ENCODE data around the gene GTF2A1L. TPM values are rescaled to one million over a fixed set of nuclear protein-coding genes. Genes with fewer than 3 reads are reported as not detected.
"Not testable (repeated sequence)": the region's sequence is repeated elsewhere in the genome, so short reads cannot be mapped to it uniquely, and the experiment has no call there.

GTF2A1L gene, protein sequence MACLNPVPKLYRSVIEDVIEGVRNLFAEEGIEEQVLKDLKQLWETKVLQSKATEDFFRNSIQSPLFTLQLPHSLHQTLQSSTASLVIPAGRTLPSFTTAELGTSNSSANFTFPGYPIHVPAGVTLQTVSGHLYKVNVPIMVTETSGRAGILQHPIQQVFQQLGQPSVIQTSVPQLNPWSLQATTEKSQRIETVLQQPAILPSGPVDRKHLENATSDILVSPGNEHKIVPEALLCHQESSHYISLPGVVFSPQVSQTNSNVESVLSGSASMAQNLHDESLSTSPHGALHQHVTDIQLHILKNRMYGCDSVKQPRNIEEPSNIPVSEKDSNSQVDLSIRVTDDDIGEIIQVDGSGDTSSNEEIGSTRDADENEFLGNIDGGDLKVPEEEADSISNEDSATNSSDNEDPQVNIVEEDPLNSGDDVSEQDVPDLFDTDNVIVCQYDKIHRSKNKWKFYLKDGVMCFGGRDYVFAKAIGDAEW
- total RNA-seq: not detected

DNA sequence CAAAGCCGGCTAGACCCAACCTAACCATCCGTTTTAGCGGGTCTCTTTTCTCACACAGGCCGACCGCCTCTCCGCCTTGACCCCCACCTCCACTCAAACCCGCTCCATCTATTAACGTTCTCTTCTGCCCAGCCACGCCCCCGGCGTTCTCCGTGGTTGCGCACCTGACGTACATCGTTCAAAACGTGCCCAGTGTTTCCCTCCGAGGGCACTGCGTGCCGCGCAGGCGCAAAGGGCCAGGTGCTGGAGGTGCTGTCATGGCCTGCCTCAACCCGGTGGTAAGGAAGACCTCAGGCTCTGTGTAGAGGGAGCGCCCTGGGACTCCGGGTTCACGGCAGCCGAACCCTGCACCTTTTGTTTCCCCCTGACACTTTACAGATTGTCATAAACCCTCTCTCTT is at the start of gene GTF2A1L:
GTF2A1L (plus strand) TSS at position 239 of the 400 bp plus-strand sequence; CDS start at position 258, 19 bp downstream.
- ATAC-seq: no peak
- DNase-seq (ENCODE audit: low spot score): no peak

DNA sequence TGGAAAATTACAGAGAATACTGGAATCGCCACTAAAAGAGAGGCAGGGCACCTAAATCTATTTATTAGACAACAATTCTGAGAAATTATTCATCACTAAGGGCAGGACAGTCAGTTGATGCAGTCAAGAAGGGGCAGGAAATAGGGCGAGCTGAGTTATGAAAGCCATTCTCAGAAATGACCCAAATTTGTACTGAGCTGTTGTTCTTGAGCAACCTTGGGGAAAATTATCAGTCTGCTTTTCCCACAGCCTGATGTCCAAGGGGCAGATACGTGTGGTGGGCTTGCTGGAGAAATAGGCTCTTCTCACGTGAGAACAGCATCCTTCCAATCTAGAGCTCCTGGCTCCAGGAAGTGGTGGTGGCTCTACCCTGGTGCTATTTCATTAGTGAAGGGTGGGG is 49.1 kb upstream of the GTF2A1L start:
- no peak for ATAC-seq
- no peak for DNase-seq (ENCODE audit: low spot score)

DNA sequence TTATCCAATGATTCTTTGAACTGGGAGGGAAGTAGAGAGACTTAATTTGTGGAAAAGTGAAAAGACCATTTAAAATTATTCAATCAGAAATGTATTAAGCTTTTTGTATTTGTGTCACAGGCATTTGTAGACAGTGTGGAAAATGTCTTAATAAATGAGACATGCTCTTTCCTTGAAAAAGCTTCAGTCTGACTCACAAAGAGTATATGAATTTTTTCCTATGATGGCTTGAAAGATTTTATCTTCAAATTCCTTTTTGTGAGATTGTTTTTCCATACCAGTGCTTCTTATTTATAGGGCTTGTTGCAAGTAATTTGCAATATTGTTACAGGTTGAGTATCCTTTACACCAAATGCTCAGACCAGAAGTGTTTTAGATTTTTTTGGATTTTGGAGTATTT is 48.2 kb upstream of the GTF2A1L start:
- ATAC-seq: no peak
- no peak for DNase-seq (ENCODE audit: low spot score)

DNA sequence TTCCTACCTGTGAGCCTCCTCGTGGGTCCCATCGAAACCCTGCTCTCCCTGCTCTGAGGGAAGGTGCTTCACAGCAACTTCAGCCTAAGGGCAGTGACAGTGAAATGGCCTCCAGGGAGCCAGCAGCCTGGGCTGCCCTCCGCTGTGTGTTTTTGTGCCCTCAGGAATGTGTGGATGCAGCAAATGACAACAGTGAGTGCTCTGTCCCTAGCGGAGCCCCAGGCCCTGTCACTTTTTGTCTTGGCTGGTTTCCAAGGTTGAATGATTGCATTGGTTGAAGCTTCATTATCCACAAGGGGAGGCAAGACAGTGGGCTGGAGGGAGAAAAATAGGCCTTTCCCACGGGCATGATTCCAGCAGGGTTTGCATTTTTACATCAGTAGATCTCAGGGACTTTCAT is 44.8 kb upstream of the GTF2A1L start:
- DNase-seq (ENCODE audit: low spot score): no peak
- no peak for ATAC-seq

DNA sequence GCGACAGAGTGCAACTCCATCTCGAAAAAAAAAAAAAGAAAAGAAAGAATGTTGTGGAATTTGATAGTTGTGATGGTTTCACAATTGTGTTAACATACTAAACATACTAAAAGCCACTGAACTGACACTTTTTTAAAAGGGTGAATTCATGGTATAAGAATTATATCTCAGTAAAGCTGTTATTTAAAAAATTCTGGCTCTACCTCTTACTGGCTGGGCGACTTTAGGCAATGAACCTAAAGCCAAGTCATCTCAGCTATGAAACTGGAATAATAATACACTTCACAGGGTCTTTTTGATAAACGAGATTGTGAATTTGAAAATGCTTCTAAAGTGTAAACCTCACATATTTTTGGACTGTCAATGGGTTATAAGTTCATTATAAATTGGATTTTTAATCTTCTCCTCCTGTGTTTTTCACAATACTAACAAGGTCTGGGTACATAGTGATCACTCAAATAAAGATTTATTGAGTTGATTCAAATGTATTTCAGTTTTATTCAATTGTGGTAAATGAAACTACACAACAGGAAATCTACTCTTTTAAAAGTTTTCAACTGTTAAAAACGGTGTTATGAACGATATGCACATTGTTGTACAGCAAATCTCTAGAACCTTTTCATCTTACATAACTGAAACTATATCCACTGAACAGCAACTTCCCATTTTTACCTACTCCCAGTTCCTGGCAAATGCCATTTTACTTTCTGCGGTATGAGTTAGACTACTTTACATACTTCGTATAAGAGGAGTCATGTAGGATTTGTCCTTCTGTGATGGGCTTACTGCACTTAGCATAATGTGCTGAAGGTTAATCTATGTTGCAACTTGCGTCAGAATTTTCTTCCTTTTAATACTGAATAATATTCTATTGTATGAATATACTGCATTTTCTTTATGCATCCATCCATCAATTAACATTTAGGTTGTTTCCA is 43.0 kb upstream of the GTF2A1L start:
- no peak for ATAC-seq
- no peak for DNase-seq (ENCODE audit: low spot score)

DNA sequence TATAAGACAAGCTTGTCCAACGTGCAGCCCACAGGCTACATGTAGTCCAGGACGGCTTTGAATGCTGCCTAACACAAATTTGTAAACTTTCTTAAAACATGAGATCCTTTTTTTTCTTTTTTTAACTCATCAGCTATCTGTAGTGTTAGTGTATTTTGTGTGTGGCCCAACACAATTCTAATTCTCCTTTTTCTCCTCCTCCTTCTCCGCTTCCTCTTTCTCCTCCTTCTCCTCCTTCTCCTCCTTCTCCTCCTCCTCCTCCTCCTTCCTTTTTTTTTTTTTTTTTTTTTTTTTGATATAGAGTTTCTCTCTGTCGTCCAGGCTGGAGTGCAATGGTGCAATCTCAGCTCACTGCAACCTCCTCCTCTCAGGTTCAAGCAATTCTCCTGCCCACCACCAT is 39.3 kb upstream of the GTF2A1L start:
- DNase-seq (ENCODE audit: low spot score) (no peak), ATAC-seq (no peak)

DNA sequence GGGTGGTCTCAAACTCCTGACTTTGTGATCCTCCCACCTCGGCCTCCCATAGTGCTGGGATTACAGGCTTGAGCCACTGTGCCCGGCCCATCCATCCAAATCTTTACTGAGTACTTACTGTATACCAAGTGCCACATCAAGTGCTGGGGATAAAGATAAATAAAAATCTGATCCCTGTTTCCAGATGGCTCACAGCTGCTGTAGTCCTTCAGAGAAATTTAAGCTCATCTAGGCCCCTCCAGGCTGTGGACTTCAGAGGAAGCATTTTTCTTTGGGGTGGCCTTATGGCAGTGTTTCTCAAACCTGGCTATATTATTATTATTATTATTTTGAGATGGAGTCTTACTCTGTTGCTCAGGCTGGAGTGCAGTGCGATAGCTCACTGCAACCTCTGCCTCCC is 33.7 kb upstream of the GTF2A1L start:
- DNase-seq (ENCODE audit: low spot score): no peak
- ATAC-seq: no peak

DNA sequence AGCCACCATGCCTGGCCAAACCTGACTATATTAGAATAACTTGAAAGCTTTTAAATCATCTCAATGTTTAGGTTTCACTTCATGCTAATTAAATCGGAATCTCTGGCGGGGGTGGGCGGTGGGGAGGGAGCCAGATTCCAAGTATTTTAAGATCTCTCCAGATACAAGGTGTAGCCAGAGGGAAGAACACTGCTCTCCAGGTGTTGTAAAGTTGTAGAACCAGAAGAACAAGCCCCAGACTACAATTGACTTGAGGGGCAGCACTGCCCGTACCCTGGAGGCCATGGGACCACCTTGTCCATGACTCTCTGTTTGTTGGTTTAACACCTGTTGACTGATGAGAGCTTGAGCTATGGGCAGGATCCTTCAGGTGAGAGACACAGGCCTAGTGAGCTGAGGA is 33.1 kb upstream of the GTF2A1L start:
- DNase-seq (ENCODE audit: low spot score) (no peak), ATAC-seq (no peak)

DNA sequence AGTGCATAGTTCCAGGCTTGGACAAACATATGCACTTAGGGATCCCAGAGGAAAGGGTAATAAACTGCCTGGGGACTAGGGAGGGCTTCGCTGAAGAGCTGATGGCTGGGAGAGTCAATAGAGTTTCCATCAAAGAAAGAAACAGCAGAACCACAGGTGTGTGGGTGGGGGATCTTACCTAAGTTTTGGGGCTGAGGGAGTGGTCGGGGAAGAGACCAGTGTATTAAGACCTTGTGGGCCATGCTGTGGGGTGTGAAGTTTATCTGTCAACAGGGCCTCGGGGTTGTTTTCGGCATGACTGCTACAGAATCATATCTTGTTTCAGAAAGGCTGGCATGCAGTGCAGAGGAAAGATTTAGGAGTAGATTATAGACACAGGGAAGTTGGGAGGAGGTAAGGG is 31.2 kb upstream of the GTF2A1L start:
- no peak for ATAC-seq
- no peak for DNase-seq (ENCODE audit: low spot score)

DNA sequence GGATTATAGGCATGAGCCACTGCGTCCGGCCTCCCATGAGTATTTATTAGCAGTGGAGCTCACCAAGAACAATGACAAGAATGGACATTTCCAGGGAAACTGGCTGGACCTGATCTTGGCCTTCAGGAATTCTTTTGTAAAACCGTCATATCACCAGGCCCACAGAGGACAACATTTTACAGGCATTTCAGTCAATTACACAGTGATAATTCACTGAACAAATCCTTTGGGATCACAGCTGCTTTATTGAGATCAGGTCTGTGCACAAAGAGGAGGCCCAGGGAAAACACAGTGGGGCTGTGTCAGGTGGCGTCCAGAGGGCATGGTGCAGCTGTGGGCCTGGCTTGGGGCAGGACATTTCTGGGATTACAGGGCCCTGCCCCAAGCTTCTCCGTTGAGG is 30.1 kb upstream of the GTF2A1L start:
- no peak for ATAC-seq

DNA sequence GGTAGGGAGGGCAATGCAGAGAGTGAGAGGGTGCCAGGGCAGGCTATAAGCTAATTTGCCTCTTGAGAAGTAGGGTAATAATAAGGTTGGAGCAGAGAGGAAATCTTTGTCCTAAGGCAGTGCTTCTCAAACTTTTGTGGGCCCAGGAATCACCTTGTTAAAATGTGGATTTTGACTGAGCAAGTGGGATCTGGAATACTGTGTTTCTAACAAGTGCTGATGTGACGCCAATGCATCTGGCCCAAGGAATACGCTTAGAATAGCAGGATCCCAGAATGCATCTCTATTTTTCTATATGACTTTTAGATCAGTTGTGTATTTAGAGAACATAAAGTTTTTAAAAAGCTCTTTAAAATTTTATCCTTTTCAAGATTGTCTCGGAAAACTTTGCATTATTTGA is 29.7 kb upstream of the GTF2A1L start:
- DNase-seq (ENCODE audit: low spot score) (no peak), ATAC-seq (no peak)

More for the DNA sequence above, 30.1 kb upstream of the GTF2A1L start:
- no peak for DNase-seq (ENCODE audit: low spot score)

DNA sequence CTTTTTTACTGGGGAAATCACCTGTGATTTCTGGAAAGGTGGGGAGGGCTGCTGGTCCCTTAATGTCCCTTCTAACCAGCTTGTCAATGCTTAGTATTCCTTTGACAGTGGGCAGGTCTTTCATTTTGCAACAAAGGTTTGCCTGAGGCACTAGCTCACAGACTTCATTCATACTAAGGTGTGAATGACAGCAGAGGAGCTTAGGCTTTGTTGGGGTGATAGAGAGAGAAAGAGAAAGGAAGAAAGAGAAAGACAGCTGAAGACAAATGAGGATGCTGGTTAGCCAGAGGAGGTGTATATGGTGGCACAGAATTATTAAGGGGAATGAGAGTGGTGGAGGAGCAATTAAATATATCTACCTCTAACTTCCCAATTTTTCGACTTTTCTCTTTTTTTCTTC is 28.9 kb upstream of the GTF2A1L start:
- no peak for ATAC-seq
- DNase-seq (ENCODE audit: low spot score): no peak

DNA sequence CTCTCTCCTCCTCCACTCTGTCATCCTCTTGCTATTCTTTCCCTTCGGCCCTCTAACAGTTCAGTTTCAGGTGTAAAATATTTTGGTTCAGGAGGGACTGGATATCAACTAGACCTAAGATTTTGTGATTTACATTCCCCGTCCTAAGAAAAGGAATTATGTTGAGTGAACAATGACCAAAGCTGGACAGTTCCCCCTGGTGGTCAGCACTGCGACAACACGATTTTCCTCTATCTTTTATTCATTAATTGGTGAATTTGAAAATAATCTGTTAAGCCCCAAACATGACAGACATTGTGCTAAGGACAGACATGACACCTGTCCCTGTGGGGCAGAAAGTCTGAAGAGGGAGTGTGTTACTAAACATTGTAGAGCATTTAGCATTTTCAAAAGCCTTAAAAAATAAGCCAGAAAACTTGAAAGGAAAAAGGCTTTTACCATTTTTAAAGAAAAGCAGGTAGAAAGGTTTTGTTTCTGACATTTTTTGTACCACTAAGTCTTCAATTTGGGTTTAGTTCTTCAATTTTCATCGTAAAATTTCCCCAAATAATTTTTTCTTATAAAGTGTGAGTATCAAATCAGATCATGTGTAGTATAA is 28.4 kb upstream of the GTF2A1L start:
- DNase-seq (ENCODE audit: low spot score): no peak
- peak; percentile 70 for ATAC-seq

DNA sequence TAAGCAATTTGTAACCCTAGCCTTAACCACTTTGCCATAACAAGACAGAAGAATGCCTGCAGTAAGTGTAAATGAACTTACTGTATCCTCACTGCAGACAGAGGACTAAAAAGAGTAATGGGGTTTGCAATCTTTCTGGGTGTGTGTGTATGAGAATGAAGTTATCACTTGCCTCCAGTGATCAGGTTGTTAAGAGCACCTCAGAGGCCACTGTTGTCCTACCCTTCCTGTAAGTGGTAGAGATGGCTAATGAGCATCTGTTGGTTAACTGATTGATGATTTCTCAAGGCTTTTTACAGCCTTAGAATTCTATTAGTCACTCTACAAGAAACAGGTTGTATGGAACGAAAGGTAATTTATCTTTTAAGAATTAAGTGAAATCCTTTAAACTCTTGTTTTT is 27.6 kb upstream of the GTF2A1L start:
- ATAC-seq (no peak), DNase-seq (ENCODE audit: low spot score) (no peak)

DNA sequence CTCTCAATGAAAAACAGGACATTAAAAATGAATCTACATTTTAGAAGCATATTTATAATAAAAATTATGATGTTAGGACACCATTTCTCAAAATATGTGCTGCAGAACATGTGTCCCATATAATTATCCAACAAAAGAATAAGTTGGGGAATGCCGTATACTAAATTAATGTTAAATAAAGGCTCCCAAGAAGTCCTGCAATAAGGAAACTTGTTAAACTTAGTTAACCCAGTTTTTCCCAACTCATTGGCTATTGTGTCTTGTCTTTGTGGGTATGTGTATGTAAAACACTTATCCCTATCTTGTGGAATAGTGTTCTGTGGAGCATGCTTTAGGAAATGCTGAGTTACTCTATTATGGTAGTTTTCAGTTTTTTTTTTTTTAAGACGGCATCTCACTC is 25.6 kb upstream of the GTF2A1L start:
- ATAC-seq (no peak), DNase-seq (ENCODE audit: low spot score) (no peak)

DNA sequence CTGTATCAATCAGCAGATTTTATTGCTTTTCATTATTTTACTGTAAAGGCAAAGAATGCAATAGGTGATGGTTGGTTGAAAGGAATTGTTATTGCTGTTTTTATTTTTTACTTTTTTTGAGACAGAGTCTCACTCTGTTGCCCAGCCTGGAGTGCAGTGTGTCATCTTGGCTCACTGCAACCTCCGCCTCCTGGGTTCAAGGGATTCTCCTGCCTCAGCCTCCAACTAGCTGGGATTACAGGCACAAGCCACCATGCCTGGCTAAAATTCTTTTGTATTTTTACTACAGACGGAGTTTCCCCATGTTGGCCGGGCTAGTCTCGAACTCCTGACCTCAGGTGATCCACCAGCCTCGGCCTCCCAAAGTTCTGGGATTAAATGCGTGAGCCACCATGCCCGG is 20.9 kb upstream of the GTF2A1L start:
- DNase-seq (ENCODE audit: low spot score); ATAC-seq: not testable (repeated sequence)

DNA sequence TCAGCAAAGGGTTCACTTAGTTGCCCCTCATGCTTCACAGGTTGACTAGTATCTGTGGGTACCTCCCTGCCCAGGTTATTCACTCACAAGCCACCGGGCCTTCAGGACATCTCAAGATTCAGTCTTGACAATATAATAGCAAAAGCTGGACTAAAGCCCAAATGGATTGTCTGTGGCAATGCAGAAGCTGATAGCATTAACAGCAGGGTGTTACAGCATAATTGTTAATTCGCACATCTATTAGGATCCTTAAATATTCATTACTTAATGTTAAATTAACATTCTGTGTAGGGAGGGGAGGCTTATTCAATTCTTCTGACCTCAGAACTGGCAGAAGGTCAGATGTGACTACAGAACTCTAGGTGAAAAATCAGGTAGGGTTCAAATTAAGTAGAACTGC is 20.2 kb upstream of the GTF2A1L start:
- DNase-seq (ENCODE audit: low spot score): no peak

DNA sequence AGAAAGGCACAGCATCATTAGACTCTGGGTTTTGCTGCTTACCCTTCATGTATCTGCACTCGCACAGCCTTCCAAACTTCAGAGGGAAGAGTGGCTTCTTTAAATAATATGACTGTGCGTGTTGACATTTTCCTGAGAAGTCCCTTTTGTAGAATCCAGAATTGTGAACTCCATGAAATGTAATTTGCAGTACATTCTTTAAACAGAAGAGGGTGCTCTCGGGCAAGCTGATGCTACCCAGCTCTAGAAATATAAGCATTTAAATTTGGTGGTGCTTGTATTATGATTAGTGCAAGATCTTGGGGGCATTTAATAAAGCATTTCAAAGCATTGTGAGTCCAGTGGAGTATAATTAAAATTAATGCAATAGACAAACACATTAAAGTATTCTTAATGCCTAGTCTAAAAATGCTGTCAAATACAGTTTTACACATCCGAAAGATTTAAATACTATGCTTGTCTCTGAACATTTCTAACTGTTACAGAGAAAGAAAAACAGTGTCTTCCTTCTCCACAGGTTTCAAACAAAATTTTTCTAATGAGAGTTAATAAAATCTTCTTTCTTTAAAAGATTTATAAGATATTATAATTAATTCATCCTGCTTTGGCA is 17.3 kb upstream of the GTF2A1L start:
- DNase-seq (ENCODE audit: low spot score) (no peak), ATAC-seq (peak; percentile 81)

More for the DNA sequence above, 20.2 kb upstream of the GTF2A1L start:
- no peak for ATAC-seq

DNA sequence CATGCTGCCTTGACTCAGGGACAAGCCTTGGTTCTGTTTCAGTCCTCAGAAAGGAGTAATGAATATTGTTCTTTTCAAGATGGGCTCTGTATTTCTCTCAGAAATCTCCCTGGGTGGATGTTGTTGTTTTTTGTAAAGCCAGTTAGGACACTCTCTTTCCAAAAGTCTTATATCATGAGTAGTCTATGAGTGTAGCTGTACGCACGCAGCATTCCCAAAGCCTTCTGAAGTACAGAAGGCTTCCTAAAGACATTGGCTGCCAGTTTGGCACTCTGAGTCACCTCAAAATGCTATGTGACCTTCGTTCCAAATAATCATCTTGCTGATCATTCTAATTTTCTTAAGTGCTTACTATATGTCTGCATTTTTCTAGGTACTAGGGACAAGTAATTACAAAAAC is 16.7 kb upstream of the GTF2A1L start:
- DNase-seq (ENCODE audit: low spot score) (no peak), ATAC-seq (no peak)

DNA sequence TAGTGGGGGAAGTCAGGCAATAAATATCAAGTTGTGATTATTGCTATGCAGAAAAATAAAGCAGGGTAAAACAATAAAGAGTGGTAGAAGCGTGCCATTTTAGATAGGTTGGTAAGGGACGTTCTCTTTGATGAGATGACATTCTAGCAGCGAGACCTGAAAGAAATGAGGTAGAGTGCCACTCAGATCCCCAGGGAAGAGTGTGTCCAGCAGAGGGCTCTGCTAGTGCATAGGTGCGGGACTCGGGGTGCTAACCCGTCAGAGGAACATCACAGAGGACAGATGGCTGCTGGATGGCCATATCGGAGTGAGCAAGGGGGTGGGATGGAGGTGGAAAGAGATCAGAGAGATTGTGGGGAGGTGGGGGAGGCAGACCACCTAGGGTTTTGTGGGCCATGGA is 16.3 kb upstream of the GTF2A1L start:
- ATAC-seq (peak; percentile 77), DNase-seq (ENCODE audit: low spot score) (no peak)
